Panc1 (cell line): ENCODE results near the gene PPP1R9A. TPM values are rescaled to one million over a fixed set of nuclear protein-coding genes. Genes with fewer than 3 reads are reported as not detected.

Experiments used
- ATAC-seq: fragments of 200-7000 bp; cut with Tn5 transposase; 2 replicates; pipeline ENCODE4 v1.9.1; 2020; ENCODE audit warnings: mild to moderate bottlenecking, moderate library complexity
- BruUV-seq: library from RNA; stranded (reverse); fragments of 400-500 nt; replicated peaks from 2 replicates; lab custom pipeline; 2021; lab: Mats Ljungman, UMichigan
- CTCF ChIA-PET: fragments of 300-600 bp; sonication (Branson Sonifier 250); formaldehyde crosslinking; loops from one replicate; lab custom pipeline; 2022; ENCODE audit warnings: antibody characterized with exemption; lab: Charles Lee
- POLR2A ChIA-PET: fragments of 300-600 bp; sonication (Branson Sonifier 250); formaldehyde crosslinking; loops from one replicate; lab custom pipeline; 2022; ENCODE audit warnings: antibody characterized with exemption; lab: Charles Lee
- DNase-seq: peaks from one replicate; pipeline ENCODE4 v3.0.0-alpha.2; 2010; ENCODE audit warnings: low read depth, low spot score
- H3K27ac ChIP-seq: 2 replicates; pipeline ENCODE4 v1.5.1; 2011; ENCODE audit warnings: mild to moderate bottlenecking, low read length, inconsistent platforms
- H3K27me3 ChIP-seq: fragments of 200-500 bp; sonication (Bioruptor generic); 2 replicates; pipeline ENCODE4 v1.6.0; 2014; ENCODE audit warnings: low read length, inconsistent platforms; ENCODE audit not compliant: control insufficient read depth, insufficient read depth
- H3K36me3 ChIP-seq: fragments of 200-500 bp; sonication (Bioruptor generic); 2 replicates; pipeline ENCODE4 v1.5.1; 2014; ENCODE audit warnings: inconsistent platforms, mild to moderate bottlenecking, low read length, moderate library complexity; ENCODE audit not compliant: control insufficient read depth, insufficient read depth
- H3K4me1 ChIP-seq: 2 replicates; pipeline ENCODE4 v1.5.1; 2011; ENCODE audit warnings: inconsistent platforms, mild to moderate bottlenecking, low read length, moderate library complexity; ENCODE audit not compliant: control insufficient read depth, insufficient read depth
- H3K4me3 ChIP-seq, 2 experiments: 2 replicates each; pipeline ENCODE4 v1.5.1; 2011 to 2012; ENCODE audit warnings: low read depth in 2 of 2, low read length in 2 of 2, mild to moderate bottlenecking in 2 of 2, inconsistent platforms in 1 of 2, moderate library complexity in 1 of 2
- H3K9me3 ChIP-seq: fragments of 200-500 bp; sonication (Bioruptor generic); 2 replicates; pipeline ENCODE4 v1.5.1; 2014; ENCODE audit warnings: low read depth, mild to moderate bottlenecking, inconsistent platforms, low read length, moderate library complexity; ENCODE audit not compliant: control insufficient read depth, insufficient read depth
- POLR2AphosphoS5 ChIP-seq: IDR thresholded peaks from 2 replicates; pipeline ENCODE4 v1.6.1; 2012; ENCODE audit warnings: mild to moderate bottlenecking, low read depth, low read length, moderate library complexity
- REST ChIP-seq, 2 experiments: IDR thresholded peaks; 2 replicates each; pipeline ENCODE4 v1.6.1; 2011 to 2012; ENCODE audit warnings: low read depth in 2 of 2, control low read depth in 1 of 2, low read length in 1 of 2, mild to moderate bottlenecking in 1 of 2, moderate library complexity in 1 of 2; ENCODE audit not compliant: insufficient read depth in 1 of 2
- SIN3A ChIP-seq: IDR thresholded peaks from 2 replicates; pipeline ENCODE4 v1.6.1; 2012; ENCODE audit warnings: low read depth, mild to moderate bottlenecking, low read length, moderate library complexity, borderline replicate concordance; ENCODE audit not compliant: insufficient read depth
- TCF7L2 ChIP-seq: IDR thresholded peaks from 2 replicates; pipeline ENCODE4 v1.6.1; 2011; ENCODE audit warnings: mild to moderate bottlenecking, low read depth, low read length, inconsistent platforms
- in situ Hi-C: cut with HindIII; loops from 2 replicates; pipeline ENCODE4 v1.10.0; 2016; ENCODE audit warnings: low sequenced_read_pairs, low pct_unique_long_range_greater_than_20kb
- intact Hi-C: fragments of 100-400 bp; cut with micrococcal nuclease; formaldehyde crosslinking; loops from one replicate; pipeline ENCODE4 v1.10.0; 2022; ENCODE audit not compliant: unreplicated experiment
- total RNA-seq: library from RNA; stranded (reverse); gene quantifications from one replicate; pipeline ENCODE4 v1.2.1, GENCODE V29; 2021; ENCODE audit not compliant: unreplicated experiment
- TF ChIP-seq, protein P1 (sequence below): fragments of 450-650 bp; IDR thresholded peaks from 2 replicates; pipeline ENCODE4 v1.5.1; 2017; ENCODE audit warnings: mild to moderate bottlenecking

The PPP1R9A gene
- total RNA-seq, 1 experiment from 2014 or later: 5.0 TPM

- no peaks in the 10 kb centered on the region for H3K27me3 ChIP-seq
- ChIA-PET CTCF (no interaction called here), POLR2A (no interaction called here)
- no TSS peak for BruUV-seq
- no peaks in the 10 kb centered on the region for H3K4me1 ChIP-seq
- no peak overlapping the region for H3K27ac ChIP-seq
- H3K9me3 ChIP-seq: no peaks in the 10 kb centered on the region
- in situ Hi-C loops: no loop called here
- intact Hi-C loops: no loop called here
- ATAC-seq (no peak), DNase-seq (no peak)
- H3K36me3 ChIP-seq: no peaks in the 10 kb centered on the region
- H3K4me3 ChIP-seq: no peak overlapping the region
- TF ChIP-seq, protein P1, sequence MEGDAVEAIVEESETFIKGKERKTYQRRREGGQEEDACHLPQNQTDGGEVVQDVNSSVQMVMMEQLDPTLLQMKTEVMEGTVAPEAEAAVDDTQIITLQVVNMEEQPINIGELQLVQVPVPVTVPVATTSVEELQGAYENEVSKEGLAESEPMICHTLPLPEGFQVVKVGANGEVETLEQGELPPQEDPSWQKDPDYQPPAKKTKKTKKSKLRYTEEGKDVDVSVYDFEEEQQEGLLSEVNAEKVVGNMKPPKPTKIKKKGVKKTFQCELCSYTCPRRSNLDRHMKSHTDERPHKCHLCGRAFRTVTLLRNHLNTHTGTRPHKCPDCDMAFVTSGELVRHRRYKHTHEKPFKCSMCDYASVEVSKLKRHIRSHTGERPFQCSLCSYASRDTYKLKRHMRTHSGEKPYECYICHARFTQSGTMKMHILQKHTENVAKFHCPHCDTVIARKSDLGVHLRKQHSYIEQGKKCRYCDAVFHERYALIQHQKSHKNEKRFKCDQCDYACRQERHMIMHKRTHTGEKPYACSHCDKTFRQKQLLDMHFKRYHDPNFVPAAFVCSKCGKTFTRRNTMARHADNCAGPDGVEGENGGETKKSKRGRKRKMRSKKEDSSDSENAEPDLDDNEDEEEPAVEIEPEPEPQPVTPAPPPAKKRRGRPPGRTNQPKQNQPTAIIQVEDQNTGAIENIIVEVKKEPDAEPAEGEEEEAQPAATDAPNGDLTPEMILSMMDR: no peak
- TF ChIP-seq TCF7L2 (no peak), POLR2AphosphoS5 (no peak), REST (IDR thresholded peaks at IDR 0.05; ENCODE audit: insufficient read depth in 1 of 2, low read depth in 2 of 2, low read length in 1 of 2) (no peak), SIN3A (no peak)
Observed at GRCh38 chr7:95342642-95343307, 435.4 kb downstream of the PPP1R9A start.
